Sigmoid colon (tissue), 7 donors: Measurements from ENCODE around the gene C4orf17. TPM values are rescaled to one million over a fixed set of nuclear protein-coding genes. Genes with fewer than 3 reads are reported as not detected.
"Not testable (repeated sequence)": the region's sequence is repeated elsewhere in the genome, so short reads cannot be mapped to it uniquely, and the experiment has no call there.

Experiments used
- DNase-seq: peaks from one replicate; pipeline ENCODE4 v3.0.0-alpha.2; 2019
- H3K27ac ChIP-seq, 4 donors: fragments of 200-600 bp; sonication (generic); one replicate each; pipeline ENCODE4 v1.5.1; 2016 to 2019; ENCODE audit warnings: mild to moderate bottlenecking in 1 of 4
- H3K27me3 ChIP-seq, 3 donors: fragments of 200-600 bp; sonication (generic); one replicate each; pipeline ENCODE4 v1.5.1; 2019; ENCODE audit warnings: mild to moderate bottlenecking in 1 of 3
- H3K36me3 ChIP-seq, 4 donors: fragments of 200-600 bp; sonication (generic); one replicate each; pipeline ENCODE4 v1.5.1; 2016 to 2019
- H3K4me1 ChIP-seq, 4 donors: fragments of 200-600 bp; sonication (generic); one replicate each; pipeline ENCODE4 v1.5.1; 2017 to 2019
- H3K4me3 ChIP-seq, 4 donors: fragments of 200-600 bp; sonication (generic); one replicate each; pipeline ENCODE4 v1.5.1; 2017 to 2019; ENCODE audit warnings: mild to moderate bottlenecking in 2 of 4, moderate library complexity in 1 of 4
- H3K9me3 ChIP-seq, 4 donors: fragments of 200-600 bp in 3 of 4; sonication (generic) in 3 of 4; one replicate each; pipeline versions ENCODE4 v1.5.1 to v1.6.1; 2013 to 2019
- CTCF ChIP-seq, 4 experiments: fragments of 450-650 bp in 3 of 4; fragments of 200-600 bp in 1 of 4; IDR thresholded peaks; one replicate each; pipeline ENCODE4 v1.5.1; 2016 to 2019; ENCODE audit warnings: antibody characterized with exemption in 4 of 4, mild to moderate bottlenecking in 3 of 4, moderate library complexity in 2 of 4
- EP300 ChIP-seq, 4 donors: sonication (generic); formaldehyde crosslinking; IDR thresholded peaks; one replicate each; pipeline ENCODE4 v1.6.1; 2017; ENCODE audit warnings: antibody characterized with exemption in 4 of 4
- POLR2A ChIP-seq, 2 donors: fragments of 450-650 bp; IDR thresholded peaks; one replicate each; pipeline ENCODE4 v1.6.1; 2016; ENCODE audit warnings: antibody characterized with exemption in 2 of 2, mild to moderate bottlenecking in 2 of 2, moderate library complexity in 2 of 2
- POLR2AphosphoS5 ChIP-seq, 4 donors: sonication (generic); formaldehyde crosslinking; IDR thresholded peaks; one replicate each; pipeline ENCODE4 v1.6.1; 2017; ENCODE audit warnings: antibody characterized with exemption in 4 of 4
- WGBS, 2 donors: extraction: QIAGEN DNeasy Blood & Tissue Kit; methylation state at CpG; one replicate each; pipeline ENCODE4 v1.1.7; 2013; 5-methylcytosine and 5-hydroxymethylcytosine counted together
- intact Hi-C: fragments of 100-400 bp; cut with DNase I; formaldehyde crosslinking; loops from one replicate; pipeline ENCODE4 v1.15.1; 2023
- polyA plus RNA-seq, 3 donors: library from polyadenylated mRNA; stranded (reverse); fragments of 200-250 nt; gene quantifications; one replicate each; pipeline ENCODE4 v1.2.3, GENCODE V29; 2013
- total RNA-seq, 4 donors: library from RNA; depleted of rRNA; stranded (reverse); fragments of >200 nt; gene quantifications; one replicate each; pipeline ENCODE4 v1.1.0, GENCODE V29; 2016
- donor health status: healthy with polysubstance abuse.
- donor health status: Bipolar disorder and iron deficiency.
- donor health status: healthy.

C4orf17 gene
- total and polyA plus RNA-seq, 7 donors: not detected

GRCh38 chr4:99529956-99530355, 19.1 kb downstream of the C4orf17 start:
- TF ChIP-seq POLR2AphosphoS5 (IDR thresholded peaks at IDR 0.05) (no peak), POLR2A (IDR thresholded peaks at IDR 0.05) (no peak), CTCF (IDR thresholded peaks at IDR 0.05) (no peak), EP300 (IDR thresholded peaks at IDR 0.05) (no peak)
- no peak overlapping the region for H3K4me3 ChIP-seq
- no peak for DNase-seq
- H3K27me3 ChIP-seq: no peaks in the 10 kb centered on the region
- intact Hi-C loops: no loop called here
- peaks cover 0 to 21% (median 15%) of the 10 kb centered on the region in 4 donors for H3K4me1 ChIP-seq
- no peaks in the 10 kb centered on the region for H3K9me3 ChIP-seq
- no peaks in the 10 kb centered on the region for H3K36me3 ChIP-seq
- peak overlapping the region in 1 of 4 donors; percentile 26 for H3K27ac ChIP-seq
- WGBS, 2 donors: 55 to 73% methylated on average over 3 of the region's 3 CpGs

DNA sequence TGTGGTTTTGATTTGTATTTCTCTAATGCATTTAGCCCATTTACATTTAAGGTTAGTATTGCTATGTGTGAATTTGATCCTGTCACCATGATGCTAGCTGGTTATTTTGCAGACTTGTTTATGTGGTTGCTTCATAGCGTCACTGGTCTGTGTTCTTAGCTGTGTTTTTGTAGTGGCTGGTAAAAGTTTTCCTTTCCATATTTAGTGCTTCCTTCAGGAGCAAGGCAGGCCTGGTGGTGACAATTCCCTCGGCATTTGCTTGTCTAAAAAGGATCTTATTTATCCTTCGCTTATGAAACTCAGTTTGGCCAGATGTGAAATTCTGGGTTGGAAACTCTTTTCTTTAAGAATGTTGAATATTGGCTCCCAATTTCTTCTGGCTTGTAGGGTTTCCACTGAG, 23.9 kb downstream of the C4orf17 start:
- H3K27me3 ChIP-seq, H3K4me3 ChIP-seq, intact Hi-C loops, DNase-seq, H3K36me3 ChIP-seq, H3K4me1 ChIP-seq, H3K27ac ChIP-seq, H3K9me3 ChIP-seq: not testable (repeated sequence)
- WGBS, 2 donors: 88 to 89% methylated on average over 3 of the region's 3 CpGs

GRCh38 chr4:99536271-99536670, 25.4 kb downstream of the C4orf17 start:
- Histone ChIP-seq H3K27ac (no peak overlapping the region), H3K4me1 (peaks cover 0 to 3% (median 0%) of the 10 kb centered on the region in 4 donors), H3K4me3 (no peak overlapping the region), H3K9me3 (no peaks in the 10 kb centered on the region), H3K36me3 (no peaks in the 10 kb centered on the region), H3K27me3 (no peaks in the 10 kb centered on the region)
- no peak for TF ChIP-seq CTCF (IDR thresholded peaks at IDR 0.05)
- TF ChIP-seq POLR2A (IDR thresholded peaks at IDR 0.05): no peak
- no peak for TF ChIP-seq EP300 (IDR thresholded peaks at IDR 0.05)
- no peak for TF ChIP-seq POLR2AphosphoS5 (IDR thresholded peaks at IDR 0.05)
- intact Hi-C loops: no loop called here
- WGBS, 2 donors: 69 to 71% methylated on average over 2 of the region's 2 CpGs
- DNase-seq: no peak

DNA sequence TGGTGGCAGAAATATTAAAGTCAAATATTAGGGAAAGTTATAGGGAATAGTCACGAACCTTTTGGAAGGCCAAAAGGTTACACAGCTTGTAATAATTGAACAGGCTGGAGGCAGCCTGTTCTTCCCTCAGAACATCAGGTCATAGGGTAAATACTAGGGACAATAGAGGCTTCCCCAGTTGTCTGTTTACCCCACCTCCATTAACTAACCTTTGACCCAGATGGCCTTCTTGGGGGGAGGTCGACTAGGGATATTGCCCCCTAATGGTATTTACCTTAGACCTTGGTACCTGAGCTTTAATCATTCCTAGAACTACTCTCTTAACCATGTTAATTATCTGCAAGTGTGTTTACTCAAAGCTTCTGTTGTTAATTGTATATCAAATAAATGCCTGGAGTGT, 26.0 kb downstream of the C4orf17 start:
- Histone ChIP-seq H3K4me1 (no peaks in the 10 kb centered on the region), H3K27me3 (no peaks in the 10 kb centered on the region), H3K4me3 (no peak overlapping the region), H3K36me3 (no peaks in the 10 kb centered on the region), H3K27ac (no peak overlapping the region), H3K9me3 (no peaks in the 10 kb centered on the region)
- TF ChIP-seq POLR2A (IDR thresholded peaks at IDR 0.05) (no peak), CTCF (IDR thresholded peaks at IDR 0.05) (no peak)
- WGBS, 2 donors: 46 to 60% methylated on average over 2 of the region's 2 CpGs
- DNase-seq: no peak
- intact Hi-C loops: no loop called here

GRCh38 chr4:99537674-99538073, 26.9 kb downstream of the C4orf17 start:
- Histone ChIP-seq H3K27ac (no peak overlapping the region), H3K4me3 (no peak overlapping the region), H3K27me3 (no peaks in the 10 kb centered on the region), H3K9me3 (no peaks in the 10 kb centered on the region), H3K36me3 (no peaks in the 10 kb centered on the region), H3K4me1 (no peaks in the 10 kb centered on the region)
- 76 to 93% methylated on average over 4 of the region's 4 CpGs for WGBS, 2 donors
- intact Hi-C loops: no loop called here
- TF ChIP-seq POLR2AphosphoS5 (IDR thresholded peaks at IDR 0.05): no peak
- TF ChIP-seq CTCF (IDR thresholded peaks at IDR 0.05): no peak
- TF ChIP-seq POLR2A (IDR thresholded peaks at IDR 0.05): no peak
- no peak for TF ChIP-seq EP300 (IDR thresholded peaks at IDR 0.05)
- no peak for DNase-seq
